ENCODE data around the gene HPX.

Gene HPX

GRCh38 chr11:6443269-6444003 is 2.6 kb upstream of the HPX start:
- peak; percentile 76 for TF ChIP-seq CTCF (IDR thresholded peaks at IDR 0.05)

GRCh38 chr11:6442441-6442840 is 1.7 kb upstream of the HPX start:
- TF ChIP-seq CTCF (IDR thresholded peaks at IDR 0.05) = no peak

- TF ChIP-seq CTCF (IDR thresholded peaks at IDR 0.05) = peak; percentile 70
These were observed 1.7 kb downstream of the HPX start for GRCh38 chr11:6438979-6439571.

GRCh38 chr11:6437993-6438392 is 2.8 kb downstream of the HPX start:
- no peak for TF ChIP-seq CTCF (IDR thresholded peaks at IDR 0.05)

GRCh38 chr11:6437423-6437822 is 3.4 kb downstream of the HPX start:
- no peak for TF ChIP-seq CTCF (IDR thresholded peaks at IDR 0.05)

- TF ChIP-seq CTCF (IDR thresholded peaks at IDR 0.05) = no peak
These were observed 6.7 kb downstream of the HPX start for GRCh38 chr11:6433998-6434660.

GRCh38 chr11:6431861-6432260 is 8.9 kb downstream of the HPX start:
- TF ChIP-seq CTCF (IDR thresholded peaks at IDR 0.05) = no peak

Data from LNCAP (cell line).